A549 (cell line): Measurements from ENCODE around the gene DNAJC30.

Experiments
- CEBPB ChIP-seq, 2 experiments: fragments of >200 bp in 1 of 2; sonication (Bioruptor Twin) in 1 of 2; formaldehyde crosslinking in 1 of 2; IDR thresholded peaks; 2 replicates each; pipeline ENCODE4 v1.6.1; 2012 to 2016
- EHF ChIP-seq: fragments of 250-450 bp; sonication (Bioruptor Pico); IDR thresholded peaks from 2 replicates; pipeline ENCODE4 v1.5.0; 2020; ENCODE audit warnings: mild to moderate bottlenecking
- EP300 ChIP-seq, 2 experiments: fragments of >200 bp; sonication (Bioruptor Twin); formaldehyde crosslinking; IDR thresholded peaks; 2 replicates in 1 of 2; 3 replicates in 1 of 2; pipeline ENCODE4 v1.6.1; 2016 to 2017
- ESRRA ChIP-seq: fragments of 150-350 bp; IDR thresholded peaks from 2 replicates; pipeline ENCODE4 v1.6.1; 2014; ENCODE audit warnings: mild to moderate bottlenecking, low read length, borderline replicate concordance
- GATA3 ChIP-seq: IDR thresholded peaks from 2 replicates; pipeline ENCODE4 v1.6.1; 2012; ENCODE audit warnings: borderline replicate concordance
- HOXB13 ChIP-seq: fragments of 250-450 bp; sonication (Bioruptor Pico); IDR thresholded peaks from 2 replicates; pipeline ENCODE4 v1.5.0; 2020; ENCODE audit warnings: low read depth, mild to moderate bottlenecking, moderate library complexity
- MAFK ChIP-seq: fragments of 450-650 bp; IDR thresholded peaks from 2 replicates; pipeline ENCODE4 v1.6.1; 2014; ENCODE audit not compliant: partially characterized antibody
- MYC ChIP-seq: IDR thresholded peaks from 2 replicates; pipeline ENCODE4 v1.6.1; 2012; ENCODE audit warnings: mild to moderate bottlenecking, inconsistent platforms, low read length, improper control_type of control experiment, borderline replicate concordance
- POLR2A ChIP-seq: IDR thresholded peaks from 2 replicates; pipeline ENCODE4 v1.6.1; 2012; ENCODE audit warnings: mild to moderate bottlenecking, low read length
- RAD21 ChIP-seq, 2 experiments: fragments of >200 bp in 1 of 2; sonication (Bioruptor Twin) in 1 of 2; formaldehyde crosslinking in 1 of 2; IDR thresholded peaks in 1 of 2; conservative IDR thresholded peaks in 1 of 2; 2 replicates in 1 of 2; 3 replicates in 1 of 2; pipeline ENCODE4 v1.6.1; 2012 to 2018; ENCODE audit warnings: inconsistent platforms in 1 of 2
- RFX5 ChIP-seq: fragments of 450-650 bp; IDR thresholded peaks from 2 replicates; pipeline ENCODE4 v1.7.1; 2014; ENCODE audit warnings: antibody characterized with exemption, mild to moderate bottlenecking, moderate library complexity
- TF ChIP-seq, protein P1 (sequence below): fragments of >200 bp; sonication (Bioruptor Twin); formaldehyde crosslinking; IDR thresholded peaks from 3 replicates; pipeline ENCODE4 v1.5.1; 2016
- TF ChIP-seq, protein P2 (sequence below): fragments of 450-650 bp; IDR thresholded peaks from 2 replicates; pipeline ENCODE4 v1.6.1; 2014; ENCODE audit warnings: antibody characterized with exemption
- TF ChIP-seq, protein P3 (sequence below): fragments of 200-600 bp; sonication (generic); IDR thresholded peaks from 2 replicates; pipeline ENCODE4 v1.6.1; 2016; ENCODE audit warnings: antibody characterized with exemption, mild to moderate bottlenecking, moderate library complexity

DNA sequence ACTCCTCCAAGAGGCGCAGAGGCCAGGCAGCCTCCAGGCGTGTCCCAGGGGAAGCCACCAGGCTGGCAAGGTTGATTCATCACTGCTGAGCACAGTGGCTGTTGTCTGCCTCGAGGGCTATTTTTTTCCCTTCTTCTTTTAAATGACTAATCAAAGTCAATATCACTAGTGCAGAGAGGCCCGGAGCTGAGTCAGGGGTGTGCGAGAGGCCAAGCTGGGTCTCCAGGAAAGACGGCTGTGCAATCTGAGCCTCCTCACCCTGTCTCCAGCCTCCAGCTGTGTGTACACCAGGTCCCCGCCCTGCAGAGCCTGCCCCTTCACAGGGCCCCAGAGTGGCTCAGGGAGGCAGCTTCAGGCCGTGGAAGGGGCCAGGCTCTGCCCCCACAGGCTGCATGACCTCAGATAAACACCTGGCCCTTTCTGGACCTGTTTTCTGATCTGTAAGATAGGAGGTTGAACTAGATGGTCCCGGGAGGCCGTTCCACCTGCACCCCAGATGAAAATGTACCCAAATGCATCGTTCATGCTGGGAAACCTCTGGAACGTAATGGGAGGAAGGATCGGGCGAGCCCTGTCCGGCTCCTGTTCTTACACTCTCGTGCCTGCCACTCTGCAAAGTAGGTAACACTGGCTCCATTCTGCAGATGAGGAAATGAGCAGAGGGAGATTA lies 32.5 kb upstream of the DNAJC30 start:
- TF ChIP-seq POLR2A (peak; percentile 36), RAD21 (conservative IDR thresholded peaks at IDR 0.05 in 1 of 2, IDR thresholded peaks at IDR 0.05 in 1 of 2) (peak; percentile 36 to 39; a peak in 4 of 5 replicates), ESRRA (no peak), GATA3 (peak; percentile 95), MAFK (peak; percentile 95), EP300 (IDR thresholded peaks at IDR 0.05) (peak; percentile 91 to 92), CEBPB (IDR thresholded peaks at IDR 0.05) (peak; percentile 41 to 86; a peak in 3 of 4 replicates), HOXB13 (CRISPR knock-in tag) (no peak), MYC (peak; percentile 80), RFX5 (no peak), EHF (no peak)
- TF ChIP-seq, protein P1, sequence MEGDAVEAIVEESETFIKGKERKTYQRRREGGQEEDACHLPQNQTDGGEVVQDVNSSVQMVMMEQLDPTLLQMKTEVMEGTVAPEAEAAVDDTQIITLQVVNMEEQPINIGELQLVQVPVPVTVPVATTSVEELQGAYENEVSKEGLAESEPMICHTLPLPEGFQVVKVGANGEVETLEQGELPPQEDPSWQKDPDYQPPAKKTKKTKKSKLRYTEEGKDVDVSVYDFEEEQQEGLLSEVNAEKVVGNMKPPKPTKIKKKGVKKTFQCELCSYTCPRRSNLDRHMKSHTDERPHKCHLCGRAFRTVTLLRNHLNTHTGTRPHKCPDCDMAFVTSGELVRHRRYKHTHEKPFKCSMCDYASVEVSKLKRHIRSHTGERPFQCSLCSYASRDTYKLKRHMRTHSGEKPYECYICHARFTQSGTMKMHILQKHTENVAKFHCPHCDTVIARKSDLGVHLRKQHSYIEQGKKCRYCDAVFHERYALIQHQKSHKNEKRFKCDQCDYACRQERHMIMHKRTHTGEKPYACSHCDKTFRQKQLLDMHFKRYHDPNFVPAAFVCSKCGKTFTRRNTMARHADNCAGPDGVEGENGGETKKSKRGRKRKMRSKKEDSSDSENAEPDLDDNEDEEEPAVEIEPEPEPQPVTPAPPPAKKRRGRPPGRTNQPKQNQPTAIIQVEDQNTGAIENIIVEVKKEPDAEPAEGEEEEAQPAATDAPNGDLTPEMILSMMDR = no peak
- TF ChIP-seq, protein P2, sequence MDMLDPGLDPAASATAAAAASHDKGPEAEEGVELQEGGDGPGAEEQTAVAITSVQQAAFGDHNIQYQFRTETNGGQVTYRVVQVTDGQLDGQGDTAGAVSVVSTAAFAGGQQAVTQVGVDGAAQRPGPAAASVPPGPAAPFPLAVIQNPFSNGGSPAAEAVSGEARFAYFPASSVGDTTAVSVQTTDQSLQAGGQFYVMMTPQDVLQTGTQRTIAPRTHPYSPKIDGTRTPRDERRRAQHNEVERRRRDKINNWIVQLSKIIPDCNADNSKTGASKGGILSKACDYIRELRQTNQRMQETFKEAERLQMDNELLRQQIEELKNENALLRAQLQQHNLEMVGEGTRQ = no peak
- TF ChIP-seq, protein P3, sequence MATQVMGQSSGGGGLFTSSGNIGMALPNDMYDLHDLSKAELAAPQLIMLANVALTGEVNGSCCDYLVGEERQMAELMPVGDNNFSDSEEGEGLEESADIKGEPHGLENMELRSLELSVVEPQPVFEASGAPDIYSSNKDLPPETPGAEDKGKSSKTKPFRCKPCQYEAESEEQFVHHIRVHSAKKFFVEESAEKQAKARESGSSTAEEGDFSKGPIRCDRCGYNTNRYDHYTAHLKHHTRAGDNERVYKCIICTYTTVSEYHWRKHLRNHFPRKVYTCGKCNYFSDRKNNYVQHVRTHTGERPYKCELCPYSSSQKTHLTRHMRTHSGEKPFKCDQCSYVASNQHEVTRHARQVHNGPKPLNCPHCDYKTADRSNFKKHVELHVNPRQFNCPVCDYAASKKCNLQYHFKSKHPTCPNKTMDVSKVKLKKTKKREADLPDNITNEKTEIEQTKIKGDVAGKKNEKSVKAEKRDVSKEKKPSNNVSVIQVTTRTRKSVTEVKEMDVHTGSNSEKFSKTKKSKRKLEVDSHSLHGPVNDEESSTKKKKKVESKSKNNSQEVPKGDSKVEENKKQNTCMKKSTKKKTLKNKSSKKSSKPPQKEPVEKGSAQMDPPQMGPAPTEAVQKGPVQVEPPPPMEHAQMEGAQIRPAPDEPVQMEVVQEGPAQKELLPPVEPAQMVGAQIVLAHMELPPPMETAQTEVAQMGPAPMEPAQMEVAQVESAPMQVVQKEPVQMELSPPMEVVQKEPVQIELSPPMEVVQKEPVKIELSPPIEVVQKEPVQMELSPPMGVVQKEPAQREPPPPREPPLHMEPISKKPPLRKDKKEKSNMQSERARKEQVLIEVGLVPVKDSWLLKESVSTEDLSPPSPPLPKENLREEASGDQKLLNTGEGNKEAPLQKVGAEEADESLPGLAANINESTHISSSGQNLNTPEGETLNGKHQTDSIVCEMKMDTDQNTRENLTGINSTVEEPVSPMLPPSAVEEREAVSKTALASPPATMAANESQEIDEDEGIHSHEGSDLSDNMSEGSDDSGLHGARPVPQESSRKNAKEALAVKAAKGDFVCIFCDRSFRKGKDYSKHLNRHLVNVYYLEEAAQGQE = no peak
